ENCODE results near the gene FER.
"Not testable (repeated sequence)": the region's sequence is repeated elsewhere in the genome, so short reads cannot be mapped to it uniquely, and the experiment has no call there.

FER gene

GRCh38 chr5:109041317-109041716, 293.6 kb downstream of the FER start:
- peak; percentile 79 for ATAC-seq (ENCODE audit: low read depth)
- H3K4me1 Mint-ChIP-seq, result no peaks in the 10 kb centered on the region
- no peak overlapping the region for H3K4me3 Mint-ChIP-seq
- no peaks in the 10 kb centered on the region for H3K9me3 Mint-ChIP-seq
- peak in 1 of 2 donors; percentile 2 for DNase-seq (ENCODE audit: low spot score in 2 of 2)
- no peaks in the 10 kb centered on the region for H3K27me3 Mint-ChIP-seq
- no peak overlapping the region for H3K27ac Mint-ChIP-seq
- H3K36me3 Mint-ChIP-seq, result peaks cover 5% of the 10 kb centered on the region

- DNase-seq (ENCODE audit: low spot score in 2 of 2) (no peak), ATAC-seq (ENCODE audit: low read depth) (no peak)
- H3K27ac Mint-ChIP-seq, result no peak overlapping the region
- no peaks in the 10 kb centered on the region for H3K4me1 Mint-ChIP-seq
- H3K27me3 Mint-ChIP-seq, result no peaks in the 10 kb centered on the region
- H3K36me3 Mint-ChIP-seq, result peaks cover 6% of the 10 kb centered on the region
- no peak overlapping the region for H3K4me3 Mint-ChIP-seq
- no peaks in the 10 kb centered on the region for H3K9me3 Mint-ChIP-seq
Observed at GRCh38 chr5:109045710-109046109, 298.0 kb downstream of the FER start.

DNA sequence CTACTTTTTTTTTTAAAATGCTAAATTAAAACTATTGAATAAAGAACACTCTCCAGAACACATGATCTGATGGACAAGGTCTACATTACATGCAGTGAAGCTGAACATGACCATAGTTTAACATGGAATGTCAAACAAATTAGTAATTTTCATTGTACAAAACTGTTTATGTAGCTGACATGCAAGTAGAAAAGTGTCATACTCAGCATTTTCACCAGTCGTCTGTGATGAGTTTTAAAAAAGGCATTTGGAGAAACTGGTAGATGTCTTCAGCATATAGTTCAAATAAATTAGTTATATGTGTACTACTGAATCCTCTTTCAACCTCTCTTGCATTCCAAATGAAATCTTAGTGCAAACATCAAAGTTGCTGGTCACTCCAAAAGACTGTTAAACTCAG, 301.9 kb downstream of the FER start:
- Mint-ChIP-seq H3K27ac (no peak overlapping the region), H3K4me1 (peaks cover 3% of the 10 kb centered on the region), H3K4me3 (no peak overlapping the region), H3K36me3 (peaks cover 15% of the 10 kb centered on the region), H3K27me3 (no peaks in the 10 kb centered on the region), H3K9me3 (no peaks in the 10 kb centered on the region)
- DNase-seq (ENCODE audit: low spot score in 2 of 2) (no peak), ATAC-seq (ENCODE audit: low read depth) (no peak)

DNA sequence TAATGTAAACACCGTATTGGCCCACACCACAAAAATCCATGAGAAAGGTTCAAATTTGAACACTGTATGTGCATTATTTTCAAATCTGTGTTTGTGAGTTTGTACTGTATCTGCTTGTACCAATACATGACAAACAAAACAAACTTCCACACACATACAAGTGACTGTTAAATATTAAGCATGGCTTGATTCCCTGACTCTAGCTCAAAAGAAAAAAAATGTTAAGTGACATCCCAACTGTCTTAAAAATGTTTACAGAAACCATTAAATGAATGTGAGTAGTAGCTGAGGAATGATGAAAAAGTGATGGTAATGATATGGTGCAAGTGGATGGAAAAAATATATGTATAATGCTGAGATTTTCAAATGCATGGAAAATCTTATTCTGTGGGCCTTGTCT, 302.6 kb downstream of the FER start:
- H3K36me3 Mint-ChIP-seq, result peaks cover 15% of the 10 kb centered on the region
- H3K4me1 Mint-ChIP-seq; H3K27me3 Mint-ChIP-seq; H3K9me3 Mint-ChIP-seq; H3K27ac Mint-ChIP-seq; H3K4me3 Mint-ChIP-seq; DNase-seq (ENCODE audit: low spot score in 2 of 2); ATAC-seq (ENCODE audit: low read depth): not testable (repeated sequence)

GRCh38 chr5:109052216-109052615, 304.5 kb downstream of the FER start:
- H3K9me3 Mint-ChIP-seq; DNase-seq (ENCODE audit: low spot score in 2 of 2); ATAC-seq (ENCODE audit: low read depth); H3K4me3 Mint-ChIP-seq; H3K4me1 Mint-ChIP-seq; H3K27me3 Mint-ChIP-seq; H3K27ac Mint-ChIP-seq: not testable (repeated sequence)
- peaks cover 19% of the 10 kb centered on the region for H3K36me3 Mint-ChIP-seq

DNA sequence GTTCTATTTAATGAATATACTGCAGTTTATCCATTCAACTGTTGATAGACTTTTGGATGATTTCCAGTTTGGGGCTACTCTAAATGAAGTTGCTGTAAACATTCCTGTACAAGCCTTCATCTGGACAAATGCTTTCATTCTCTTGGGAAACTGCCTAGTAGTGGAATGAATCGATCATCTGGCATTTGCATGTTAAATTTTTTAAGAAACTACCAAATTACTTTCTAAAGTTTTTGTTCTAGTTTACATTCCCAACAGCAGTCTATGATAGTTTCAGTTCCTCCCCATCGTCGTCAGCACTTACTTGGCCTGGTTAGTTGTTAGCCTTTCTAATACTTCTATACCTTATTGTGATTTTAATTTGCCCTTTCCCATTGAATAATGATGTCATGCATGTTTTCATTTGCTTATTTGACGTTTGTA, 306.3 kb downstream of the FER start:
- Mint-ChIP-seq H3K9me3 (no peaks in the 10 kb centered on the region), H3K4me1 (peaks cover 3% of the 10 kb centered on the region), H3K27me3 (no peaks in the 10 kb centered on the region), H3K27ac (peak overlapping the region; percentile 35), H3K4me3 (peak overlapping the region; percentile 37), H3K36me3 (peaks cover 21% of the 10 kb centered on the region)
- no peak for DNase-seq (ENCODE audit: low spot score in 2 of 2)
- peak; percentile 64 for ATAC-seq (ENCODE audit: low read depth)

- H3K9me3 Mint-ChIP-seq, result no peaks in the 10 kb centered on the region
- no peaks in the 10 kb centered on the region for H3K27me3 Mint-ChIP-seq
- no peak for ATAC-seq (ENCODE audit: low read depth)
- no peaks in the 10 kb centered on the region for H3K4me1 Mint-ChIP-seq
- no peak overlapping the region for H3K27ac Mint-ChIP-seq
- DNase-seq (ENCODE audit: low spot score in 2 of 2), result no peak
- H3K36me3 Mint-ChIP-seq, result peaks cover 11% of the 10 kb centered on the region
- H3K4me3 Mint-ChIP-seq, result no peak overlapping the region
Observed at GRCh38 chr5:109060378-109061025, 312.8 kb downstream of the FER start.

DNA sequence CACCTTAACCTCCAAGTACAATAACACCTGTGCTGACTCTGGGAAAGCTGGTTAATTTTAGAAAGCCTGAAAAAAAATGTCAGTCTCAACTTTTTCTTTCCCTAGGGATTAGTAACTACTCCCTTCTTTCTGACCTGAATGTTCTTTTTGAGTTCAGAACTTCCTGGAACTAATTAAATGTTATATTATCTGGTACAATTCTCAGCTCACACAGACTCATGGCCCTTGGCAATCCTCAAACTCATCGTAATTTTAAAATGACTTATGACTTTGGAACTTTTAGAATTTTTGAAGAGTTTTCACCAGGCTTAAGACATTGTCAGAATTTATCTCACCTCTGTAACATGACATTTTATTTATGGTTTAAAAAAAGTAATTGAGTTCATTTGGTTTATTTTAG, 315.0 kb downstream of the FER start:
- Mint-ChIP-seq H3K36me3 (peaks cover 6% of the 10 kb centered on the region), H3K27me3 (no peaks in the 10 kb centered on the region), H3K4me3 (no peak overlapping the region), H3K27ac (no peak overlapping the region), H3K9me3 (no peaks in the 10 kb centered on the region), H3K4me1 (no peaks in the 10 kb centered on the region)
- ATAC-seq (ENCODE audit: low read depth) (no peak), DNase-seq (ENCODE audit: low spot score in 2 of 2) (no peak)

DNA sequence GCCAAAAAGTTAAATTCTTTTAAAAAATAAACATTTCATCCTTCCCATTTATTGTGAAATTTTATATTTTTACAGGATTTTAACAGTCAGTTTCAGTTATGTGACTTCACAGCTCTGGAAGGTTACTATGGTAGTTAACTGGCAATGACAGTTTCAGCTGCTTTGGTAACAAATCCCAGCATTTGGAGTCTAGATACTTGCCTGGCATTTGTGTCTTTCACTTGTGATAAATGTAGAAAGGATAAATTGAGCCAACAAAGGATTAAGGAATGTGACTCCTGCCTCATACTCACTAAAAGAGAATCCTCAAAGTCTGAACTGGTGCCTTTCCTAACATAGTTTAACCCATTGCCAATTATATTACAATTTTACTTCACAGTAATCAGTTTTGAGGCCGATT, 315.5 kb downstream of the FER start:
- no peaks in the 10 kb centered on the region for H3K27me3 Mint-ChIP-seq
- no peak for DNase-seq (ENCODE audit: low spot score in 2 of 2)
- peaks cover 6% of the 10 kb centered on the region for H3K36me3 Mint-ChIP-seq
- H3K9me3 Mint-ChIP-seq, result no peaks in the 10 kb centered on the region
- H3K27ac Mint-ChIP-seq, result no peak overlapping the region
- no peak for ATAC-seq (ENCODE audit: low read depth)
- no peaks in the 10 kb centered on the region for H3K4me1 Mint-ChIP-seq
- no peak overlapping the region for H3K4me3 Mint-ChIP-seq

- Mint-ChIP-seq H3K9me3 (no peaks in the 10 kb centered on the region), H3K27ac (no peak overlapping the region), H3K4me1 (no peaks in the 10 kb centered on the region), H3K4me3 (no peak overlapping the region), H3K36me3 (peaks cover 1% of the 10 kb centered on the region), H3K27me3 (no peaks in the 10 kb centered on the region)
- DNase-seq (ENCODE audit: low spot score in 2 of 2), result no peak
- no peak for ATAC-seq (ENCODE audit: low read depth)
Observed at GRCh38 chr5:109076741-109077140, 329.0 kb downstream of the FER start.

DNA sequence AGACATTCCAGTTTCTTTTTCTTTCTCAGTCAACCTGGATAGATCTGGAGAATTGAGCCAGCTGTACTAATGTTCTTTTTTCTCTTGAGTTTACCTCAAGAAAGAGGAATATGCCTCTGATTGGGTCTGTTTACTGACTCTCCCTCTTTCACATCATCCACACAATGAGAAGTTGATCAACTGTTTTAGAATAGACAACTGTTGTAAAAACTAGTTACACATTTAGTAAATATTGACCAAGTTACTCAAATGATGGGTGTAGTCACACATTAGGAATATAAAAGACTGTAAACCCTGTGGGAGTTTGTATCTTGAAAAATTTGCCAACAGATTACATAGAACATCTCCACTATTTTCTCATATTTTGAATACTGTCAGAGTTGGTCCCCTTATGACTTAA, 330.8 kb downstream of the FER start:
- Mint-ChIP-seq H3K27me3 (no peaks in the 10 kb centered on the region), H3K9me3 (no peaks in the 10 kb centered on the region), H3K27ac (no peak overlapping the region), H3K36me3 (no peaks in the 10 kb centered on the region), H3K4me3 (no peak overlapping the region), H3K4me1 (no peaks in the 10 kb centered on the region)
- no peak for DNase-seq (ENCODE audit: low spot score in 2 of 2)
- no peak for ATAC-seq (ENCODE audit: low read depth)

DNA sequence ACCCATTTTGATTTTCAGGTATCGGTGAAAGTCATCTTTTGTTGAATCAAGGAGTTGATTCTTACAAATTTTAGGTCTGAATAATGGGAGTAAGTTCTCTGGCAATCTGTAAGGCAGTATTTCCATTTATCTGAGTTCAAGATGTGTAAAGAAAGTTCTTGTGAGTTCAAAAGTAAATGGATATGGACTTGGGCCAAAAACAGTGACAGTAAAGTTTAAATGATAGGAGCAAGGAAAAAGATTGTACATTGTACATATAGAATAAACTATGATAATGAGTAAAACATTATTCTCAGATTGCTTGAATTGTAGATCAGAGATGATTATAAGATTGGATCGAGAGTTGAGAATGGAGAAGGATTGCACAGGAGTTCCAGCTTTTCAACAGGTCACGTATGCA, 332.8 kb downstream of the FER start:
- ATAC-seq (ENCODE audit: low read depth) (no peak), DNase-seq (ENCODE audit: low spot score in 2 of 2) (no peak)
- Mint-ChIP-seq H3K36me3 (no peaks in the 10 kb centered on the region), H3K27me3 (no peaks in the 10 kb centered on the region), H3K4me3 (no peak overlapping the region), H3K9me3 (no peaks in the 10 kb centered on the region), H3K27ac (no peak overlapping the region), H3K4me1 (no peaks in the 10 kb centered on the region)

DNA sequence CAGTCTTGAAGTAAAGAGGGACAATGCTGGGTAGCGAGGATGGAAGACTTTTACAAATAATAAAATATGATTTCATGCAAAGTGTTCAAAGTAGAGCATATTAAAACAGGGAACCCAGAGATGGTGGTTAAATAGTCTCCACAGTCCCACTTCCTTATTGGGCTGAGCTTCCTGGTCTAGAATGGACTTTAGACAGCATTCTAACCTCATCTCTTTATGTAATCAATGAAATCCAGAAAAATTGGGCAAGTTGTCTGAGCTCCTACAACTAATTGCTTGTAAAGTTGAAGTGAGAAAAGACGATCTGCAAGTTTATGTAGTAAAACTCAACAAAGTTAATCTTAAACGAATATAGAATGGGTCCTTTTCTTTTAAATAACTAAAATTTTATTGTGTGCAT, 333.2 kb downstream of the FER start:
- ATAC-seq (ENCODE audit: low read depth), result no peak
- Mint-ChIP-seq H3K27me3 (no peaks in the 10 kb centered on the region), H3K27ac (no peak overlapping the region), H3K4me3 (no peak overlapping the region), H3K4me1 (no peaks in the 10 kb centered on the region), H3K9me3 (no peaks in the 10 kb centered on the region), H3K36me3 (no peaks in the 10 kb centered on the region)
- no peak for DNase-seq (ENCODE audit: low spot score in 2 of 2)

DNA sequence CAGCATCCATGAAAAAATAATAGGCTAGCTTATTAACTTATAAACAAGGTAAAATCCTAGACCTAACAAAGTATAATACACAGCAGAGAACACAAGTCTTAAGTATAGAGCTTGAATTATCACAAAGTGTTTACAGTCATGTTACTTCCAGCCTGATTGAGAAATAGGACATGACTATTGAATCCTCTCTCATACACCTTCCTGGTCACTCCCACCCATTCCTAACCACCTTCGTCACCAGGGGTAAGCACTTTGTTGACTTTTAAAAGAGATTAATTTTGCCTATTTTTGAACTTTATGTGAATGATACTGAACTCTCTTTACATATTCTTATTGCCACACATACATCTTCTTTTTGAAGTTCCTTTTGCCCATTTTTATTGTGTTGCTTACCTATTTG, 336.2 kb downstream of the FER start:
- Mint-ChIP-seq H3K9me3 (no peaks in the 10 kb centered on the region), H3K27me3 (no peaks in the 10 kb centered on the region), H3K4me1 (no peaks in the 10 kb centered on the region), H3K4me3 (no peak overlapping the region), H3K36me3 (peaks cover 2% of the 10 kb centered on the region), H3K27ac (no peak overlapping the region)
- DNase-seq (ENCODE audit: low spot score in 2 of 2) (no peak), ATAC-seq (ENCODE audit: low read depth) (no peak)

DNA sequence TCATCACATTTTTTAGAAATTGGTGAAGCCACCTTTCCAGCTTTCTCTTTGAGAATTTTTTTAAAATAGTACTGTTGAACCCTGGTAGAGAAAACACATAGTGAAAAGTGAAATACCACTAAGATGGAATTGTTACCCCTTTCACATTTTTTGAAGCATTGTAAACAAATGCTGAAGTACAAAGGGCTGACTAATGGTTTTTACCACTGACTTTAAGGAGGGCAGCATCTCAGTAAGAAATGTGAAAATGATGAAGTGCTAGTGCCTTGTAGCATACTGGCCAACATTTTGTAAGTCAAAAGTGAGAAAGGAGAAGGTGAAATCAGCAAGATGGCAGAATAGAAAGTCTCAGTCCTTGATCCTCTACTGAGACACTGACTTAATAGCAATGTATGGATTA, 341.5 kb downstream of the FER start:
- Mint-ChIP-seq H3K36me3 (peaks cover 18% of the 10 kb centered on the region), H3K9me3 (peaks cover 2% of the 10 kb centered on the region), H3K27ac (no peak overlapping the region), H3K4me1 (no peaks in the 10 kb centered on the region), H3K27me3 (no peaks in the 10 kb centered on the region), H3K4me3 (no peak overlapping the region)
- ATAC-seq (ENCODE audit: low read depth) (no peak), DNase-seq (ENCODE audit: low spot score in 2 of 2) (no peak)

All from memory B cell (primary cell).